Stimulated activated CD4-positive, alpha-beta T cell treated with anti-CD3 and anti-CD28 coated beads, Interleukin-1b, Interleukin-23, amount 100 ng/mL, for 48 hours (primary cell): Measurements from ENCODE around the gene LITAF.
A peak's percentile ranks its signal among the peaks of the same experiment; 100 is the strongest.
"Not testable (repeated sequence)": the region's sequence is repeated elsewhere in the genome, so short reads cannot be mapped to it uniquely, and the experiment has no call there.

Experiments
- DNase-seq: peaks from one replicate; pipeline ENCODE4 v3.0.0-alpha.2; 2020

Gene LITAF

DNA sequence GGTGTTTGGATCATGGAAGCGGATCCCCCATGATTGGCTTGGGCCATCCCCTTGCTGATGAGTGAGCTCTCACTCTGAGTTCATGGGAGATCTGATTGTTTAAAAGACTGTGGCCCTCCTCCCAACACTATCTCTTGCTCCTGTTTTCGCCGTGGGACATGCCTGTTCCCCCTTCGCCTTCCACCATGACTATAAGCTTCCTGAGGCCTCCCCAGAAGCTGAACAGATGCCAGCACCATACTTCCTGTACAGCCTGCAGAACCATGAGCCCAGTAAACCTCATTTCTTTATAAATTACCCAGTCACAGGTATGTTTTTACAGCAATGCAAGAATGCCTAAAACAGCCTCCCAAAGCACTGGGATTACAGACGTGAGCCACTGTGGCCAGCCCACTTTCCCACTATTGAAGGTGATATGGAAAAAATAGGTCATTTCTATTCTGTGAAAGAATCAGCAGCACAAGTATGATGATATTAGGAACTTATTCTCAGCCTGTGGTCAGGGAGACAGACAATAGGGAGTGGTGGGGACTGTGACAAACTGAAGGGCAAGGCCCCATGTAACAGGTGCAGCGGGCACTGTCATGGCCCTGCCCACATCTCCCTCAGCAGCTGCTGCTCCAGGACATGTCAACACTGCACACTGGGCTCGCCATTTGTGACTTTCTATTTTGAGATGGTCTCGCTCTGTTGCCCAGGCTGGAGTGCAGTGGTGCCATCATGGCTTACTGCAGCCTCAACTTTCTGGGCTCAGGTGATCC lies 33.7 kb upstream of the LITAF start:
- no peak for DNase-seq

DNA sequence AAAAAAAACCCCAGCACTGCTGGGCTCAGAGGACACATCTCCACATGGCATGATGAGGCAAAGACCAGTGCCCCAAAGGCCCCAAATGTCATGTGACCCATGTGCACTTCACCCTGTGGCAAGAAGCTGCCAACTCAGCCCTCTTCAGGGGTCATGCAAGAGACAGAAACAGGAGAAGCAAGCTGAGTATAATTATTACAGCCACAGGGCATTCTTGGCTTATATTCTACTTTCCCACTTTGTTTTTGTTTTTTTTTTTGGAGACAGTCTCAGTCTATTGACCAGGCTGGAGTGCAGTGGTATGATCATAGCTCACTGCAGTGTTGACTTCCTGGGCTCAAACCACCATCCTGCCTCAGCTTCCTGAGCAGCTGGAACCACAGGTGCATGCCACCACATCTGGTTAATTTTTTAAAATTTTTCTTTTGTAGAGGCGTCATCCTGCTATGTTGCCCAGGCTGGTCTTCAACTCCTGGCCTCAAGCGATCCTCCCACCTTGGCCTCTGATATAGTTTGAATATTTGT lies 32.7 kb upstream of the LITAF start:
- DNase-seq = peak; percentile 21

- DNase-seq = no peak
Measured at GRCh38 chr16:11618107-11618717, 31.5 kb upstream of the LITAF start.

GRCh38 chr16:11615748-11616447 lies 29.2 kb upstream of the LITAF start:
- no peak for DNase-seq

DNA sequence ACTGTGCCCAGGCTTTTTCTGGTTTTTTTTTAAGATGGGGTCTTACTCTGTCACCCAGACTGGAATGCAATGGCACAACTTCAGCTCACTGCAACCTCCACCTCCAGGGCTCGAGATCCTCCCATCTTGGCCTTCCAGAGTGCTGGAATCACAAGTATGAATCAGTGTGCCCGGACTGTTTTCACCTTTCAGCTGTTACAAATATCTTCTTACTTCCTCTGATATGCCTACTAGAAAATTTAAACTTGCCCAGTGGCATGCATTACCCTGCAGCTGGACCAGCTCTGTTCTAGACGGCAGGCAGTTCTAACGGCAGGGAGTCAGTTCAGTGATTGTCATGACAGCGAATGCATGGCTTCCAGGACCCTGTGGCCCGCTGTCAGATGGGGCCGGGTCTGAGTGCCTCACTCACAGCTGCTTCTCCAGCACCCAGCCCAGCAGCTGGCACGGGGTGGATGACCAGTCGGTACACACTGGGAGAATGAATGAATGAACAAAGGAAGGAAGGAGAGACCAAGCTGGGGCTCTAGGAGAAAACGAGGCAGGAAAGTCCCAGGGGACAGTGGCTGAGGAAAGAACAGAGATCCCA lies 28.0 kb upstream of the LITAF start:
- DNase-seq = no peak

- no peak for DNase-seq
Measured at GRCh38 chr16:11613381-11614303, 26.9 kb upstream of the LITAF start.

- no peak for DNase-seq
Measured at GRCh38 chr16:11612665-11613025, 25.9 kb upstream of the LITAF start.

GRCh38 chr16:11611871-11612664 lies 25.3 kb upstream of the LITAF start:
- DNase-seq = no peak

- no peak for DNase-seq
Measured at GRCh38 chr16:11610580-11610979, 23.9 kb upstream of the LITAF start.

GRCh38 chr16:11610121-11610505 lies 23.4 kb upstream of the LITAF start:
- DNase-seq = no peak

DNA sequence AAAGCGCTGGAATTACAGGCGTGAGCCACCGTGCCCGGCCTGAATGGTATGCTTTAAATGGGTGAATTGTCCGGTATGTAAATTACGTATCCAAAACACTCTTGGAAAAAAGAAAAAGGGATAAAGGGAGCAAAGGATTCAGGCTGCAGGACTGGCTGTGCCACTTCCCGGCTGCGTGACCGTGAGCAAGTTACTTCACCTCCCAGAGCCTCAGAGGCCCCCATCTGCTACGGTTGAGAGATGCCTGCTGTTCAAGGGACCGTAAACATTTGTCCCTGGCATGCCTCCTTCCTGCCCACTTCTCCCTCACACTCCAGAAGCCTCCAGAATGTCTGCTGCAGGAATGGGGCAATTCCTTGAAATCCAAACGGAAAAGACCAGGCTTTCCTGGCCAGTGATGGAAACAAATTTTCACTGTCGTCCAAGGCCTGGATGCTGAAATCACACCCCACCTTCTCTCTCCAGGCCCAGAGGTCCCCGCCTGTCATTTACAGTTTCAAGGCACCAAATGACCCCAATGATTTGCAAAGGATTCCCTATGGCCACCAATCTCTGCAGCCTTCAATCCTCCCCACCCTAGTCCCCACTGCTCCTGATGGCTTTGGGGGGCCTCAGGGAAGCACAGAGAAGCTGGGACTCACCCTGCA lies 22.9 kb upstream of the LITAF start:
- DNase-seq = no peak

- DNase-seq = no peak
Measured at GRCh38 chr16:11605891-11606290, 19.2 kb upstream of the LITAF start.

GRCh38 chr16:11605564-11605886 lies 18.8 kb upstream of the LITAF start:
- no peak for DNase-seq

DNA sequence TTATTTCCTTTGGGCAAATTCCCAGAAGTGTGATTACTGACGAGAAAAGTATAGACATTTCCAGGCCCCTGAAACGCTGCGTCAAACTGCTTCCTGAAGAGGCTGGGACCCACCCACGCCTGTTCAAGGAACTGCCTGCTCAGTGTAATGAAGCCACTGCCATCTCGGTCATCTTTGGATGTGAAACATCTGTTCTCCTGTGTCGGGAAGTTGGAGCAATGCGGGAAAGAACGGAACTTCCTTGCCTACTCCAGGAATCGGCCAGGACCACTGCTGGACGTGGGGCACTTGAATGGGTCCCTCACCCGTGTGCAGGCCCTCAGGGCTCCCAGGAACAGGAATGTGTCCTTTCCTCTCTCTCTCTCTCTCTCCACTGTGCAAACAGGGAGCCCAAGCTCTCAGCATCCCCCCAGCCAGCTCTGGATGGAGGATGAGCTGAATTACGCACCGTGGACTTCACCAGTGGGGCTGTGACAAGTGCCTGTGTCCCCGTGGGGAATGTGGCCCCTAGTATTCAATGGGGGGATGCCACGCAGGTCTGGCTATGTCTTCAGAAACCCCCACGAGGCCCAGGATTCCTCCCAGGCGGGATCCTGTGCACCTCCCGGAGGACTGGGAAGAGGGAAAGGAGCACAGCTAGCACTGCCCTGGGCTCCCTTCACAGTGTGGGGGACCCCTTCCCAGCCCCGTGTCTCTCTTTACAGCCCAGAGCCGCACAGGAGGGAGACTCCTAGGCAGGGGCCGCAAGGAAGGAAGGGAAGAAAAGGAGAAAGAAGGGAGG lies 18.3 kb upstream of the LITAF start:
- no peak for DNase-seq

DNA sequence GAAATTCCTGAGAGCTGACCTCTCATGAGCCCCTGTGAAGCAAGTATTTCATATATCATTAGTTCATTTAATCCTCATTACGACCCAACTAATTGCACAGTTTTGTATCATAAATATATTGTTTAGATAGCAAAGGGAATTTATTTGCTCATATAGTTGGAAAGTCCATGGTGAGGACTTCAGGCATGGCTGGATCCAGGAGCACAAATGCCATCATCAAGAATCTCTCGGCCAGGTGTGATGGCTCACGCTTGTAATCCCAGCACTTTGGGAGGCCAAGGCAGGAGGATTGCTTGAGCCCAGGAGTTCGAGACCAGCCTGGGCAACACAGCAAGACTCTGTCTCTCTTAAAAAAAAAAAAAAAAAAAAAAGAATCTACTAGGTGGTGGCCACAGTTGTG lies 17.6 kb upstream of the LITAF start:
- DNase-seq = not testable (repeated sequence)

DNA sequence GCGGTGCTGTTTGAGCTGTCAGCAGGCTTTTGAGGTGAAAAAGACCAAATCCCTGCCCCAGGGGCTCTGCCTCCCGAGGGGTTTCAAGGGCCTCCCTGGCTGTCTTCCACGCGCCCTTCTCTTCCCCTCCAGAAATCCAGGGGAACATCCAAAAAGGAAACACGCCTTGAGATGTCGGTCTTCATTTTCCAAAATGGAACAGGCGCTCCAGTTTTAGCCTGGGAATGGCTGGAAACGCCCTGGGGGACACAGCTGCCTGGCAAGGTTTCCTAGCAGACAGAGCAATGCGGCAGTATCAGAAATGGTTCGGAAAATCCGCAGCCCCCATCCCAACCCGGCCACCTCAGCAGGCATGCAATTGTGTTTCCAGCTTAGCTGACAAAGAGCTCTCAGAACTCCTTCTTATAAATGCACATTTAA lies 16.6 kb upstream of the LITAF start:
- DNase-seq = no peak

GRCh38 chr16:11602321-11602720 lies 15.6 kb upstream of the LITAF start:
- no peak for DNase-seq

DNA sequence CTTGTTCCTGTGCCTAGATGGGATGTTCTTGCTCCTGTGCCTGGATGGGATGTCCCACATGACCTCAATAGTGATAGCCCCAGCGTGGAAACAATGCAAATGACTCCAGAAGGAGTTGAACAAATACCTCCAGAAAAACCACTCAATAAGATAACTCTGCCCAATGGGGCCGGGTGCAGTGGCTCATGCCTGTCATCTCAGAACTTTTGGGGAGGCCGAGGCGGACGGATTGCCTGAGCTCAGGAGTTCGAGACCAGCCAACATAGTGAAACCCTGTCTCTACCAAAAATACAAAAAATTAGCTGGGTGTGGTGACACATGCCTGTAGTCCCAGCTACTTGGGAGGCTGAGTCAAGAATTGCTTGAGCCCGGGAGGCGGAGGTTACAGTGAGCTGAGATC lies 15.2 kb upstream of the LITAF start:
- DNase-seq = no peak

DNA sequence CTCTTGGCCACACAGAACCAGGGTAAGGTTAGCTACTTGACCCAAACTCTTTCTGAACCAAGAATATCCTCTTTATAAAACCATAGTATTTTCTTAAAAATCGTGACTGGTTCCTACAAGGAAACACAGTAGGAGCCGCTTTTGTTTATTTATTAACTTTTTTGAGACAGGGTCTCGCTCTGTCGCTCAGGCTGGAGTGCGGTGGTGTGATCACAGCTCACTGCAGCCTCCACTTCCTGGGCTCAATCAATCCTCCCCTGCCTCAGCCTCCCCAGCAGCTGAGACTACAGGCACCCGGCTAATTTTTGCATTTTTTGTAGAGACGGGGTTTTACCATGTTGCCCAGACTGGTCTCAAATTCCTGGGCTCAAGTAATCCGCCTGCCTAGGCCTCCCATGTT lies 14.7 kb upstream of the LITAF start:
- DNase-seq = no peak

- DNase-seq = no peak
Measured at GRCh38 chr16:11599579-11599978, 12.9 kb upstream of the LITAF start.
